Fibroblast of upper back skin (primary cell): ENCODE measurements around the gene GSTA5.
"Not testable (repeated sequence)": the region's sequence is repeated elsewhere in the genome, so short reads cannot be mapped to it uniquely, and the experiment has no call there.

ENCODE experiments used
- DNase-seq: peaks from one replicate; pipeline ENCODE4 v3.0.0-alpha.2; 2013

GSTA5 gene

GRCh38 chr6:52840763-52841585 lies at the start of gene GSTA5:
Gene GSTA5 (minus strand): TSS chr6:52840813.
- DNase-seq: peak; percentile 13

GRCh38 chr6:52890018-52890417 lies 49.4 kb upstream of the GSTA5 start:
- no peak for DNase-seq

- DNase-seq: no peak
These were observed 47.4 kb upstream of the GSTA5 start for GRCh38 chr6:52887910-52888524.

GRCh38 chr6:52881996-52882841 lies 41.6 kb upstream of the GSTA5 start:
- DNase-seq: peak; percentile 75

- no peak for DNase-seq
These were observed 41.0 kb upstream of the GSTA5 start for GRCh38 chr6:52881662-52881995.

GRCh38 chr6:52877786-52878185 lies 37.2 kb upstream of the GSTA5 start:
- DNase-seq: peak; percentile 40

GRCh38 chr6:52877168-52877567 lies 36.6 kb upstream of the GSTA5 start:
- DNase-seq: peak; percentile 92

- no peak for DNase-seq
These were observed 35.6 kb upstream of the GSTA5 start for GRCh38 chr6:52876056-52876787.

- no peak for DNase-seq
These were observed 31.4 kb upstream of the GSTA5 start for GRCh38 chr6:52872031-52872430.

- DNase-seq: no peak
These were observed 31.0 kb upstream of the GSTA5 start for GRCh38 chr6:52871621-52872020.

- DNase-seq: peak; percentile 58
These were observed 29.9 kb upstream of the GSTA5 start for GRCh38 chr6:52870335-52871091.

GRCh38 chr6:52868899-52869298 lies 28.3 kb upstream of the GSTA5 start:
- not testable (repeated sequence) for DNase-seq

GRCh38 chr6:52868240-52868639 lies 27.6 kb upstream of the GSTA5 start:
- no peak for DNase-seq

GRCh38 chr6:52861151-52861550 lies 20.5 kb upstream of the GSTA5 start:
- DNase-seq: not testable (repeated sequence)

- no peak for DNase-seq
These were observed 17.8 kb upstream of the GSTA5 start for GRCh38 chr6:52858416-52858815.

GRCh38 chr6:52856137-52856536 lies 15.5 kb upstream of the GSTA5 start:
- not testable (repeated sequence) for DNase-seq

GRCh38 chr6:52849137-52849536 lies 8.5 kb upstream of the GSTA5 start:
- no peak for DNase-seq

GRCh38 chr6:52846002-52846401 lies 5.4 kb upstream of the GSTA5 start:
- DNase-seq: no peak

GRCh38 chr6:52843605-52844004 lies 3.0 kb upstream of the GSTA5 start:
- DNase-seq: no peak

GRCh38 chr6:52839124-52840055 lies 1.2 kb downstream of the GSTA5 start:
- DNase-seq: peak; percentile 61

- peak; percentile 4 for DNase-seq
These were observed 6.1 kb downstream of the GSTA5 start for GRCh38 chr6:52834481-52834880.
